AG08396 (cell line): ENCODE results near the gene PFKFB4.
"Not testable (repeated sequence)": the region's sequence is repeated elsewhere in the genome, so short reads cannot be mapped to it uniquely, and the experiment has no call there.

Experiments used
- DNase-seq: peaks from one replicate; pipeline ENCODE4 v3.0.0; 2012; ENCODE audit warnings: low spot score, mixed read lengths

The PFKFB4 gene

DNA sequence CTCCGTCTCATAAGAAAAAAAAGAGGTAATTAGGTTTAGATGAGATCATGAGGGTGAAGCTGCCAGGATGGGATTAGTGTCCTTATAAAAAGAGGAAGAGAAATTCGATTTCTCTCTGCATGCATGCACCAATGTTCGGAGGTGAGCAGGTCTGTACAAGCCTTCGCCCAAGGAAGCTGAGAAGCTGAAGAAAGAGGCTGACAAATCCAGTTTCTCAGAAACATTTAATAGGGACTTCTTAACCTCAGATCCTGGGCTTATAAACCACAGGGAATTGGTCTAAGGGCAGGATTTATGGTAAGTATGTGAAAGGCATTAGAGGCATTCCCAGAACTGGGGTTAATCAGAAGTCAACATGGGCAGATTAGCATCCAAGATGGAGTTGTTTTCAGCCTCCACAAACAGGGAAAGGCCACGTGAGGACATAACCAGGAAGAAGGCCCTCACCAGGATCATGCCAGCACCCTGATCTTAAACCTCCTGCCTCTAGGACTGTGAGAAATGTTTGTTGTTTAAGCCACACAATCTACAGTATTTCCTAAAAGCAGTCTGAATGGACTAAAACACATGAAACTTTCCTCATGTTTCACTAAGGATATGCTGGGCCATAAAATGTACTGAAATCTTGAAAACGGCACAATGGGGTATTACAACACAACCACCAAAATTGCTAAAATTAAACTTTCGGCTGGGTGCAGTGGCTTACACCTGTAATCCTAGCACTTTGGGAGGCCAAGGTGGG, 64.0 kb downstream of the PFKFB4 start:
- DNase-seq, result no peak

DNA sequence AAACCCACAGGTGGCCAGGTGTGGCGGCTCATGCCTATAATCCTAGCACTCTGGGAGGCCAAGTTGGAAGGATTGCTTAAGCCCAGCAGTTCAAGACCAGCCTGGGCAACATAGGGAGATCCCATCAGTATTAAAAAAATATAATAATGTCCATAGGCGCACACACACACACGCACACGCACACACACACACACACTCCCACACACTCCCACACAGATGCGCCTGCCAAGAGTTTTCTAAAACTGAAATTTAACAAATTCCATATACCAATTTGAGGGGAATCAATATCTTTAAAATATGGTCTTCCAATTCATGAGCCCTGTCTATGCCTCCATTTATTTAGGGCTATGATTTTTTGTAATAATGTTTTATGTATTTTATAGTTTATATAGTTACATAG, 69.7 kb downstream of the PFKFB4 start:
- DNase-seq, result no peak

DNA sequence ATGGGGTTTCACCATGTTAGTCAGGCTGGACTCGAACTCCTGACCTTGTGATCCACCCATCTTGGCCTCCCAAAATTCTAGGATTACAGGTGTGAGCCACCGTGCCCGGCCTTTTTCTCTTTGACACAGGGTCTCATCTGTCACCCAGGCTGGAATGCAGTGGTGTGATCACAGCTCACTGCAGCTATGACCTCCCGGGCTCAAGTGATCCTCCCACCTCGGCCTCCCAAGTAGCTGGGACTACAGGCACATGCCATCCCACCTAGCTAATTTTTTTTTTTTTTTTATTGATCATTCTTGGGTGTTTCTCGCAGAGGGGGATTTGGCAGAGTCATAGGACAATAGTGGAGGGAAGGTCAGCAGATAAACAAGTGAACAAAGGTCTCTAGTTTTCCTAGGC, 73.8 kb downstream of the PFKFB4 start:
- not testable (repeated sequence) for DNase-seq

DNA sequence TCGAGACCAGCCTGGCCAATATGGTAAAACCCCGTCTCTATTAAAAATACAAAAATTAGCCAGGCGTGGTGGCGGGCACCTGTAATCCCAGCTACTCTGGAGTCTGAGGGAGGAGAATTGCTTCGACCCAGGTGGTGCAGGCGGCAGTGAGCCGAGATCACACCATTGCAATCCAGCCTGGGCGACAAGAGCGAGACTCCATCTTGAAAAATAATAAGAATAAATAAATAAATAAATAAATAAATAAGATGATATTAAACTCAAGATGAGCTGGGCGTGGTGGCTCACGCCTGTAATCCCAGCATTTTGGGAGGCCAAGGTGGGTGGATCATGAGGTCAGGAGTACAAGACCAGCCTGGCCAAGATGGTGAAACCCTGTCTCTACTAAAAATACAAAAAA, 75.7 kb downstream of the PFKFB4 start:
- DNase-seq, result not testable (repeated sequence)

DNA sequence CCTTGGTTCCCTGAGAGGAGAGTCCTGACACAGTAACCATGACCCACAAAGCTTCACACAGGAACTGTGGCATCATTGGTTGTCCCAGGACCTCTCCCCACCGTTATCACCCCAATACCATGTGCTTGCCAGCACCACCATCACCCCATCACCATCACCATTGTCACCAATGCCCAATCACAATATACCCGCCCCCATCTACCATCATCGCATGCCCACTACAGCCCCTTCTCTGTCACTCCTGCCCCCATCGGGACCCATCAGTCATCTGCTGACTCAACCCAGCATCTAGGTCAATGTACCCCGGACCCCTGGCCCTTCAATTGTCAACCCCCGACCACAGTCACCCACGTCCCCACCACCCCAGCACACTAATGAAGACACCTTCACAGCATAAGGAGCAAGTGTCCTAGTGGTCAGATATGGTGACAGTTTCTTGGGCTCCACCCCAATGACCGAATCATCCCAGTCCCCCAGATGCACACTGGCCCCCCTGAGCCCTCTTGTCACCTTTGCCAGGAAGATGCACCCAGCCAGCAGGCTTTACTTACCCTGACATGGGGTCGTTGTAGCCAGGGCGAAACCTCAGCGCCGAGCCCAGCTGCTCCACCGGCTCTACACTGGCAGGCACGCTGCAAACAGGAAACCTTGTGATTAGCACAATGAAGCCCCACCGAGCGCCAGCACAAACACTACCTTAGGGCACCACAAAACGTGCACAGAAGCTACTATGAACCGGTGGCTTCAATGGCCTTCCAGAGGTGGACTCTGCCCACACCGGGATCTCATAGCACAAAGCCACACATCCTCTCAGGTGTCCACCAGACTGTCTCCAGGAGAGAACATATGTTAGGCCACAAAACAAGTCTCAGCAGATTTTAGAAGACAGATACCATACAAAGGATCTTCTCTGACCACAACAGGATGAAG, 77.7 kb downstream of the PFKFB4 start:
- no peak for DNase-seq

DNA sequence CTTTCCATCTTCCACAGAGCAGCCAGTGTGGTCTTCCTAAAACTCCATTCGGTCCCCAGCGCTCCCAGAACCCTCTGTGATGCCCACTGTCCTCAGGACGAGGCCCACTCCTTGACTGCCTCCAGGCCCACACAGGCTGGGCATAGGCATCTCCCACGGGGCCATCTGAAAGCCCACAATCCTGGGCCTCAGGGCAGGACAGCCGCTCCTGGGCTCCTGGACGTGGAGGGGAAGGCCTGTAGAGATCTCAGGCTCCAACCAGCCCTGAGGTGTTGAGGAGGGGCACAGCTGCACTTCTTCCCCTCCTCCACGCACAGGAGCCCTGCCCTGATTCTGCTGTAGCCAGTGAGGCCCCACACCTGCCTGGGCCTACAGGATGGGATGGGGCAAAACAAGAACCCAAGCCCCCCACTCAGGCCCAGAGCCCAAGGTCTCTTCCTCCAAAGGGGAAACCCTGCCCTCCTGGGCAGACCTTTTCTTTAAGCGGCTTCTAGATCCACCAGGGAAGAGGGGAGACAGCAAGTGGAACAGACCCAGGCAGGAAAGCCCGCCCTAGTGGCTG, 78.6 kb downstream of the PFKFB4 start:
- DNase-seq, result no peak

DNA sequence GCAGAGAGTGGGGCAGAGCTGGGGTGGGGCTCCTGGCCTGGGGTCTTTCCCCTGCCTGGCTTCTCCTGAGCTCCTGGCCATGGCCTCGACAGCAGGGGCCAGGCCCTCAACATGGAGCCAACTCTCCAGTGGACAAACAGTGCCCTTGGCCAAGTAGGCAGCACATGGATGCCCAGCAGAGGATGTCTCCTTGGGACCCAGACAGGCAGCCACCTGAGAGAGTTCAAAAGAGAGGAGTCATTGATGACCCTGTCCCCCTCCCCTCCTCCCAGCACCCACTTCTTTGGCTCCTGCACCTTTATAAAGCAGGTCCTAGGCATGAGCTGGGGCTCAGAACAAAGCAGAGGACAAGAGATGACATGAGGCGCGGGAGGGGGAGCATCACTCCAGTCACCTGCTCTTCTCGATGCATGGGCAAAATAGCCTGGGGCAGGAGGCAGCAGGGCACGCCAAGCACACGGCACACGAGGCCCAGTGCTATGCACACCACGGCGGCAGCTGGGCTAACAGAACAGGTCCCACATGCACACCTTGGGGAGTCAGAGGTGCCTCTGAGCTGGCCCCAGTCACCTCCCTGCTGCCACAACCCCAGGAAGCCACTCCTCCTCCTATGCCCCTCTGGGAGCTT, 80.1 kb downstream of the PFKFB4 start:
- DNase-seq, result no peak

DNA sequence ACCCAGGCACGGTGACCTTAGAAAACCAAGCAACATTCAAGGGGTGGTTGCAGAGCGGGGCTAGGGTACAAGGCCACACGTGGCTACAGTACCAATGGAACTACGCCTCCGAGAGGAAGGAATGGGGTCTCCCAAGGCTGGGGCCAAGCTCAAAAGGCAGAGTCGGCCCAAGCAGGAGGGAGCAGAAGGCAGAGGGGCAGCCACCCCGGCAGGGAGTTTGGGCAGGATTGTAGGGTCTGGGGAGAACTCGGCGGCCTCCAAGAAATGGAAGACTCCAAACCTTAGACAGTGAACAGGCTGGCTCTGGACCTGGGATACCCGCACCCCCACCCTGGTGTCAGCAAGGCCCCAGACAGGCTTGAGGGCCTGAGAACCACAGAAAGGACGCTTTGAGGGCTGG, 81.4 kb downstream of the PFKFB4 start:
- no peak for DNase-seq

DNA sequence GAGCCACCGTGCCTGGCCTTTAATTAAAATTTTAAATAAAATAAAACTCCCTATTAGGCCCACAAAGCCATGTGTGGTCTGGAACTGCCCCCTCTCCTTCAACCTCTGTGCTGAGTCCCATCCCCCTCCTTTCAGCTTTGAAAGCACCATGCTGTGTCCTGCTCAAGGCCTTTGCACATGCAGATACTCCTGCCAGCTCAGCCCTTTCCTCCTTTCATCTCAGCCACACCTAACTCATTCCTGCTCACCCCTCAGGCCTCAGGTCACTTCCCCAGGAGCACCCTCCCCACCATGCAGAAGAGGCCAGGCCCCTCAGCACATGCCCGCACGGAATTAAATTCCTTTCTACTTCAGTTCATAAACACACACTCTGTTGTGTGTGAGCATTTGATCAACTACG, 82.0 kb downstream of the PFKFB4 start:
- DNase-seq, result no peak

DNA sequence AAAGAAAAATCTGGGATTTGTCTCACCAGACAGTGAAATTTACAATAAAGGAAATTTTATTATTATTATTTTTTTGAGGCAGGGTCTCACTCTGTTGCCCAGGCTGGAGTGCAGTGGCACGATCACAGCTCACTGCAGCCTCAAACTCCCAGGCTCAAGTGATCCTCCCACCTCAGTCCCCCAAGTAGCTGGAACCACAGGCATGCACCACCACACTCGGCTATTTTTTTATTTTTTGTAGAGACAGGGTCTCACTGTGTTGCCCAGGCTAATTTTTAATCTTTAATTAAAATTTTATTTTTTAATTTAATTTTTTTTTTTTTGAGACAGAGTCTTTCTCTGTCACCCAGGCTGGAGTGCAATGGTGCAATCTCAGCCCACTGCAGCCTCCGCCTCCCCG, 82.6 kb downstream of the PFKFB4 start:
- not testable (repeated sequence) for DNase-seq

DNA sequence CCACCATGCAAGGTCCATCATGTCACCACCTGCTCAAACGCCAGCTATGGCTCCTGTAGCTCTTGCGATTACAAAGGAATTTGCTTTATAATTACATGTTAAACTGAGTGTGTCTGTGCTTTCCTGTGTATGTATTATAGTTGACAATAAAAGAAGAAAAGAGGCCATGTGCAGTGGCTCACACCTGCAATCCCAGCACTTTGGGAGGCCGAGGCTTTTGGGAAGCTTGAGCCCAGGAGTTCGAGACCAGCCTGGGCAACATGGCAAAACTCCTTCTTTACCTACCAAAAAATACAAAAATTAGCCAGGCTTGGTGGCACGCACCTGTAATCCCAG, 83.0 kb downstream of the PFKFB4 start:
- DNase-seq, result no peak

DNA sequence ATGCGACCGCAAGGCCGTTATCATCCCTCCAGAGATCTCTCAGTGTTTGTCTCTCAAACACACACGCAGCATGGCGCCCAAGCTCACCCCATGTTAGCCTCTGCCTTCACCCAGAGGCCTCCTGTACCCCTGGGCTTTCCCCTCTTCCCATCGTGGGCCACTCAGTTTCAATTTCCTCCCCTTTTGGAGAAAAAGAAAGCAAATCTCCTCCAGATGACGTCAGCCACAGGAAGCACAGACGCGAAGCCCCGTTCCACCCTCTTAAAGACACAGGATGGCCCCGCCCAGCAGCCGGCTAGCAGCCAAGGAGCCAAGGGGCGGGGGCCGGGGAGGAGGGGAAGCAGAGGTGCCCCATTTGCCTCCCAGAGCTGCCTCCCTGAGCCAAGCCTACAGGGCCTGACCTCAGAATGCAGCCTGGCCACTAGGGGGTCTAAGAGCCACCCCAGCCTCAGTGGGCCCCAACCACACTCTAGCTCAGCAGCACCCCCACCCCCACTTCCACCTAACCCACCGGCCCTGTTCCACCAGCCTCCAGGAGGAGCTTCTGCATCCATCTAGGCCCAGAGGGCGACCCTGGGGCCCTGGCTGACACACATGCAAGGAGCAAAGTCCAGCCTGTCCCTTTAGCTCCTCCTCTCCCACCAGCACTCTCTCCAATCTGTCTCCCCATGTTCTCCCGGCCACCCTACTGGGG, 83.5 kb downstream of the PFKFB4 start:
- DNase-seq, result peak; percentile 92

DNA sequence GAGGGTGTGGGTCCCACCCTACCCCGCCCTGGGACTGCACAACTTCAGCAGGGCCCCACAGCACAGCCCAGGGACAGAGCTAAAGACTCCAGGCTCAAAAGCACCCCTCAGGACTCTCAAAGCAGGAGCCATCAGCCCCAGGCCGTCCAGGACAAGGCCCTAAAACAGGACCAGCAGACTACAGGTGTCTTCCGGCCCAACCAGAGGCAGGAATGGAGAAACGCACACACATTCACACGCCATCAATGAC, 84.0 kb downstream of the PFKFB4 start:
- DNase-seq, result no peak

DNA sequence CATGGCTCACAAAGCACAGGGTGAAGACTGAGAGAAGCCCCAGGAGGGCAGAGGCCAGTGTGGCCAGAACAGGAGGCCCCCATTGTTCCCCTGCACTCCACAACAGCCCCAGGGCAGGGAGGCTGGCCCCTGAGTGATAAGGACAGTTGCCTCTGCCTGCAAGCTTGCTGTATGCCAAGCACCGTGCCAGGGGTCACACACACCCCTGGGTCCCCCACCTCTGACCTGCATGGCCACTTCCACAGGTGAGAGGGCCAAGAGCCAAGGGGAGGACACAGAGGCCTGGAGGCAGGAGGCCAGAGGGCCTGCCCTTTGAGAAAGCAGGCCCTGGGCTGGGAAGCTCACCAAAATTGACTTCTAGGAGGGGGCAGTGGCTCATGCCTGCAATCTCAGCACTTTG, 86.3 kb downstream of the PFKFB4 start:
- DNase-seq, result no peak

DNA sequence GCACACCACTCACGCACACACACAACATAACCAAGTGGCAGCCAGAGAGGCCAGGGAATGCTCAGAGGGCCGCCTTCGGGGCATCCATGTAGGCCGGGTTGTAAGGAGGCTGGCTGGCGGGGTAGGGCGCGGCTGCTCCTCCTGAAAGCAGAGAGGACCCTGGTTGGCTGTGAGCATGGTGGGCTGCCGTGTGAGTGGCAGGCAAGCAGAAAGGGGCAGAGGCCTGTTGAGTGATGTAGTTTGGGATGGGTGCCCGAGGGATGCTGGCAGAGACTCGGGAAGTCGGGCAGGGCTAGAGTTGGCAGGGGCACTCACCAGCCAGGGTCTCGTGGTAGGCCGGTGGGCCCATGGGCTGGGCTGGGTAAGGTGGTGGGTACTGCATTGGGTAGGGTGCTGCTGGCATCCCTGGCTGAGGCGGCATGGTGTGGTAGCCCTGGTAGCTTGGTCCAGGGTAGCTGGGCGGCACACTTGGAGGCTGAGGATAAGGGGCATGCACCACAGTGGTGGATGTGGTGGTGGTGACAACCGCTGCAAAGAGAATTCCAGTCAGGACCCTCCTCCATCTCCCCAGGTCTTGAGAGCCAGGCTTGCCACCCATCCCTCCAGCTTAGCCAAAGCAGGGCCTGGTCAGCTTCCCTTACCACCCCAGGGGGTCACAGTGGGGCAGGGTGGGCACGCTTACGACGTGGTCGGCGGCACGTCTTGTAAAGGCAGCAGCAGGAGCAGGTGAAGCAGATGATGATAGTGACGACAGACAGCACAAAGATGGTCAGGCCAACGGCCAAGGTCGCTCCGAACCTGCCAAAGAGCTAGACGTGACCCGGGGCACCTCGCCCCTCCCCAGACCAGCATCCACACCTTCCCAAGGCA, 87.3 kb downstream of the PFKFB4 start:
- no peak for DNase-seq

DNA sequence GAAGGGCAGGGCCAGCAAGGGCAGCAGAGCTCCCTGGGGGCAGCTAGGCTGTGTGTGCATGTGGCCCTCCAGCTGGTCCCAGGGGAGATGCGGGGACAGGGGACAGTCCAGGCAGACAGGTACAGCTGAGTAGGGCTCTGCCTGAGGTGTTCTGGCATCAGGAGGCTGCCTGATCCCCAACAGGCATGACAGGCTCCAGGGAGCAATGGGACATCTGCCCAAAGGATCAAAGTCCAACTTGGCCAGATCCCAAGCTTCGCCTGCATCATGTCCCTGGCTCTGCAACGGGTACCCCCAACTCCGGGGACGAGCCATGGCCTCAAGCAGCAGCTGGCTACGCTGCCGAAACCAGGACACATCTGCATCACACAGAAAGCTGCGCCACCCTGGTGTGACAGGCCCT, 88.3 kb downstream of the PFKFB4 start:
- no peak for DNase-seq
